Left renal pelvis (tissue), 4 donors: ENCODE results near the gene ADAMTS5. TPM values are rescaled to one million over a fixed set of nuclear protein-coding genes. Genes with fewer than 3 reads are reported as not detected.

ENCODE experiments used
- DNase-seq, 4 donors: peaks; one replicate each; pipeline ENCODE4 v3.0.0-alpha.2; 2013; ENCODE audit warnings: low read depth in 4 of 4, low spot score in 3 of 4
- polyA plus RNA-seq, 4 donors: library from polyadenylated mRNA; unstranded; fragments of 120-200 nt; gene quantifications; one replicate each; pipeline ENCODE4 v1.2.1, GENCODE V29; 2013; ENCODE audit not compliant: insufficient read length in 4 of 4

Gene ADAMTS5
- polyA plus RNA-seq, 4 donors, result 19.6 to 72.3 (median 28.0) TPM

DNA sequence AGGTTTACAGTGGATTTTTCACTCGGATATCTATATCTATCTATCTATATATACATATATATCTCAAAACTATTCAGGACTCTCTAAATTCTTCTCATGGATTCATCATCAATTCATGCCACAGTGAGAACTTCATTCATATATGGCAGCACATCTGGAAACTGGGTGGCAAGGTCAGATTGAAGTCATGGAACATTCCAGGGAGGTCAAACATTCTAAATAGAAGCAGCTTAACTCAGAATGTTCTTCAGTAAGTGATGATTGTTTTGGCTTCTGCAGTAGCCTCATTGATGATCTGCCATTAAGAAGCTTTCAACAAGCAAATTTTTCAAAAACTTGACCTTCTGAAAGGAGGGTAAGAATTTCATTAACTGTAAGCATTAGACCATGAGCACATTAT, 74.7 kb downstream of the ADAMTS5 start:
- no peak for DNase-seq

- no peak for DNase-seq
Measured at GRCh38 chr21:26888931-26889330, 78.0 kb downstream of the ADAMTS5 start.

DNA sequence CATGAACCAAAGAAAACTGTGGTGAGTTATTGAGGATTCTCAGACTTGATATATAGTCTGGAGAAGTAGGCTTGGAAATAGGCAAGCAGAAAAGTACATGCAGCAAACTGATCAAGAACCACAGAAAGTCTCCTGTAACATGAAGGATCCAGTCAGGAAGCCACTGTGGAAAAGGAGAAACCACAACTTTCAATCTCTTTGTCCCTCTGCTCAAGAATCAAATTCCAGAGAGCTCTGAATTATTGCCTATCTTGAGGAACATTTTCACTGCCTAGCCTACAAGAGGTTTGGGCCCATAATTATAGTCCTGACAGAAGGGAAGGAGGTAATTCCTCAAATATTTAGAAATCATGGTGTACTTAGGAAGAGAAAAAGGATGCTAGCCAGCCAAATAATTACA, 78.6 kb downstream of the ADAMTS5 start:
- DNase-seq, result no peak

DNA sequence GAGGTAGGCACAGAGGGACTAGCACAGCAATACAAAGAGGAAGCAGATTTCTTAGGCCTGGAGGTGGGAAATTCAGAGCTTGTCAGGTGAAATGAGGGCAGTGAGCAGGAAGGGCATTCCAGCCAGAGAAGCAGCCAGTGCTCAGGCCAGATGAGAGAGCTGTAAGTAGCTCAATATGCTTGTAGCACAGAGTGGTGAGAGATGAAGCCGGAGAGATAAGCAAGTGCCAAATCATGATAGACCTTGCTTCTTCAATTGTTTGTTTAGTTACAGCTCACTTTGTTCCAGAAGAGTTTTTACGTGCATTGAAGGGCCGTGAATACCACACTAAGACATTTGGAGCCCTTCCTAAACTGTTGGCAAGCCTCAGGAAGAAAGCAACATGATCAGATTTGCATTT, 79.6 kb downstream of the ADAMTS5 start:
- DNase-seq, result no peak

- no peak for DNase-seq
Measured at GRCh38 chr21:26884436-26884835, 82.5 kb downstream of the ADAMTS5 start.

DNA sequence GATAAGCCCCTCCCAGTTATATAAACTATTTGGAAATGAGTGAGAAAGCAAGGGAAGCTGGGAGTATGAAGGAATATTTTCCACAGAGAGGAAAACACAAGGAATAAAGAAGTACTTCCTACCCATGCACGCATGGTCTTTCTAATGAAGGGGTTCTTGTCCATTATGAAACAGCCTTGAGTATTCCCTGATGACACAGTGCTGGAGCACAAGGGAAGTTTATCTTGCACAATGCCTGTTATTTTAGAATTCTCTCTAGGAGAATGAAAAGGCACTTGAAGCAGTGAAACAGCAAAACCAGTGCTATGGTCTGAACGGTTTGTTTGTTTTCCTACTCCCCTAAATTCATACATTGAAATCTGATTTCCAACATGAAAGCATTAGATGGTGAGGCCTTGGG, 83.1 kb downstream of the ADAMTS5 start:
- no peak for DNase-seq

DNA sequence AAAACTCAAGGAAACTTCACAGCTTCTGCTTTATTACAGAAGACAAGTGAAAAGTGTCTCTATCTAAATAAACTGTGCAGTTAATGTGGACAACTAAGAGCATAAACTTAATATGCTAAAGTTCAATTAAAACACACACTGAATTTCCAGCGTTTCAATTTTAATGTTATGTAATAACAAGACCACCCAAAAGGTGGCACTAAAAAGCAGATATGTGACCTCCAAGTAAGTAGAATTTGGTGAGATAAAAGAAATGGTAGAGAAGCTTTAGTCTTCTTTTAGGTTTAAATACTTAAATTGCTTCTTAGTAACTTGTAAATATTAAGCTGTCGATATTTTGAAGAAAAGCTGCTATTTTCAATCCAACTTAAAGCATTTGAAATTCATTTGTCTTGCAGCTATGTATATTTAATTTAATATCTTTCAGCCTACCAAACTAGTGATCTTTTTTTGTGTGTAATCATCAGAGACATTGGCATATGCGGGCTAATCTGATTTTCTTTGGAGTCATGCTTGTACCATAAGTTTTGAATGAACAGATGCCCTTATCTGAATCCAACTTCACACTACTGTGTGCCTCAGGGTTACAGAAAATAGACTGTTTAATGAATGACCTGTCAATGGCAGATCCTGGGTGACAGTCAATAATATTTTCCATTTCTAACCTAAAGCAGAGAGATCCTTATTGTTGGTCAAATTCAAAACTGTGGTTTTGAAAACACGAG, 85.2 kb downstream of the ADAMTS5 start:
- peak in 2 of 4 donors; percentile 6 to 8 for DNase-seq

GRCh38 chr21:26877018-26877417, 89.9 kb downstream of the ADAMTS5 start:
- DNase-seq, result no peak

- DNase-seq, result no peak
Measured at GRCh38 chr21:26874347-26874746, 92.5 kb downstream of the ADAMTS5 start.

Other genes with a start within 250 kb of the ADAMTS5 start
- 100 to 1,000 TPM in 1 of 4 donors, 10 to 100 TPM in 3; 91.9 to 102 (median 98.0) TPM for gene ADAMTS1, start 121.7 kb downstream of the ADAMTS5 start, polyA plus RNA-seq